Mucosa of descending colon (tissue), 3 donors: ENCODE data around the gene ELOB. TPM values are rescaled to one million over a fixed set of nuclear protein-coding genes. Genes with fewer than 3 reads are reported as not detected.

Source experiments
- ATAC-seq: fragments of 200-7000 bp; cut with Tn5 transposase; one replicate; pipeline ENCODE4 v1.9.1; 2020; ENCODE audit warnings: mild to moderate bottlenecking, moderate library complexity
- DNase-seq, 3 donors: peaks; one replicate each; pipeline ENCODE4 v3.0.0-alpha.2; 2020
- H3K36me3 ChIP-seq: fragments of 200-600 bp; one replicate; pipeline ENCODE4 v1.8.0; 2021; ENCODE audit warnings: low read depth, mild to moderate bottlenecking
- H3K4me1 ChIP-seq: fragments of 200-600 bp; one replicate; pipeline ENCODE4 v1.8.0; 2021; ENCODE audit warnings: low read depth, mild to moderate bottlenecking
- H3K4me3 ChIP-seq: fragments of 200-600 bp; one replicate; pipeline ENCODE4 v1.8.0; 2021; ENCODE audit warnings: mild to moderate bottlenecking
- H3K9me3 ChIP-seq: fragments of 200-600 bp; one replicate; pipeline ENCODE4 v1.8.0; 2021; ENCODE audit warnings: mild to moderate bottlenecking
- intact Hi-C, 2 donors: fragments of 100-400 bp; cut with DNase I in 1 of 2; cut with micrococcal nuclease in 1 of 2; formaldehyde crosslinking; loops; one replicate each; pipeline versions ENCODE4 v1.11.0 to v1.11.1; 2022; cut with DNase I, micrococcal nuclease
- total RNA-seq, 3 donors: library from RNA; stranded (reverse); fragmentation: NEBNext Ultra II Directional in 2 of 3; extraction: Animal tissue kit (Norgen Biotek cat#: 25700) in 2 of 3; gene quantifications; one replicate each; pipeline versions ENCODE4 v1.2.1 to v1.2.4, GENCODE V29; 2021 to 2023
- TF ChIP-seq, protein P1 (sequence below): fragments of 200-600 bp; IDR thresholded peaks from one replicate; pipeline ENCODE4 v1.8.0; 2022; ENCODE audit warnings: antibody characterized with exemption, mild to moderate bottlenecking
- donor health status: DM: no; HTN: no; CAD: no; lungs with moderate emphysema.
- donor health status: DM: no; HTN: no; CAD: no.
- donor health status: DM: no; HTN: yes; CAD: no.

ELOB gene
- total RNA-seq, 3 donors from 2014 or later: 231 to 296 (median 285) TPM

DNA sequence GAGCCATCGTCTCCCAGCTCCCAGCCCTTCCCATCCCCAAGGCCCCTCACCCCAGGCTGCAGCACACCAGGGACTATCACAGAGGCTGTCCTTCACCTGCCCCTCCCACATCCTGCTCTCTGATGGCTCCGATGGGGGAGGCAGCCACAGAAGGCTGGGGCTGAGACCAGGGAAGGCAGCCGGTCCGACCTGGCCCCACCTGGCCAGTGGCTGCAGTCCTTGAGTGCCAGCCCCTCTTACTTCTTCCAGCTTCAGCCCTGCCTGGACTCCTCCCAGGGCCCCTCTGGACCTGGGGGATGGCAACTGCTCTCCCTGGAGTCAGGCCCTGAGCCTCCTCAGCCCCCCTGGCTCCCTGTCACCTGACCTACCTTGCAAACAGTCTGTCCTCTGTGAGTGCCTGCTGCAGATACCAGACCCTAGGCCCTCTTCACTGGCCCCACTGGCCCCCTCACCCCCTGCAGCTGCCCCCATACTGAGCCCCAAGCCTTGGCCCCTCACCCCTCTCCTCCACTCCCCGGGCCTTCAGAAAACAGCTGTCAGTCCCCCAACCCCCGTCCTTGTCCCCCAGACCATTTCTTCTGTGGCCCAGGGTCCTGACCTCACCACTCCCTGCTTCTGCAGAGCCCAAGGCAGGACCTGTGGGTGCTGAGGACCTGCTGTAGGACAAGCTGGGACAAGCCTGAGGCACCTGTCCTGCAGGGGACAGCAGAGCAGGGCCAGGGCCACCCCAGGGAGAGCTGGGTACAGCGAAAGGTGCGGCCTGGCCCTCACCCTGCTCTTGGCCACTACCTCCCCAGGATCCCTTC is 37.3 kb downstream of the ELOB start:
- intact Hi-C loops: no loop called here
- Histone ChIP-seq H3K36me3 (no peaks in the 10 kb centered on the region), H3K4me1 (no peaks in the 10 kb centered on the region), H3K4me3 (no peak overlapping the region), H3K9me3 (no peaks in the 10 kb centered on the region)
- peak; percentile 18 for ATAC-seq
- no peak for DNase-seq
- TF ChIP-seq, protein P1, sequence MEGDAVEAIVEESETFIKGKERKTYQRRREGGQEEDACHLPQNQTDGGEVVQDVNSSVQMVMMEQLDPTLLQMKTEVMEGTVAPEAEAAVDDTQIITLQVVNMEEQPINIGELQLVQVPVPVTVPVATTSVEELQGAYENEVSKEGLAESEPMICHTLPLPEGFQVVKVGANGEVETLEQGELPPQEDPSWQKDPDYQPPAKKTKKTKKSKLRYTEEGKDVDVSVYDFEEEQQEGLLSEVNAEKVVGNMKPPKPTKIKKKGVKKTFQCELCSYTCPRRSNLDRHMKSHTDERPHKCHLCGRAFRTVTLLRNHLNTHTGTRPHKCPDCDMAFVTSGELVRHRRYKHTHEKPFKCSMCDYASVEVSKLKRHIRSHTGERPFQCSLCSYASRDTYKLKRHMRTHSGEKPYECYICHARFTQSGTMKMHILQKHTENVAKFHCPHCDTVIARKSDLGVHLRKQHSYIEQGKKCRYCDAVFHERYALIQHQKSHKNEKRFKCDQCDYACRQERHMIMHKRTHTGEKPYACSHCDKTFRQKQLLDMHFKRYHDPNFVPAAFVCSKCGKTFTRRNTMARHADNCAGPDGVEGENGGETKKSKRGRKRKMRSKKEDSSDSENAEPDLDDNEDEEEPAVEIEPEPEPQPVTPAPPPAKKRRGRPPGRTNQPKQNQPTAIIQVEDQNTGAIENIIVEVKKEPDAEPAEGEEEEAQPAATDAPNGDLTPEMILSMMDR: no peak

DNA sequence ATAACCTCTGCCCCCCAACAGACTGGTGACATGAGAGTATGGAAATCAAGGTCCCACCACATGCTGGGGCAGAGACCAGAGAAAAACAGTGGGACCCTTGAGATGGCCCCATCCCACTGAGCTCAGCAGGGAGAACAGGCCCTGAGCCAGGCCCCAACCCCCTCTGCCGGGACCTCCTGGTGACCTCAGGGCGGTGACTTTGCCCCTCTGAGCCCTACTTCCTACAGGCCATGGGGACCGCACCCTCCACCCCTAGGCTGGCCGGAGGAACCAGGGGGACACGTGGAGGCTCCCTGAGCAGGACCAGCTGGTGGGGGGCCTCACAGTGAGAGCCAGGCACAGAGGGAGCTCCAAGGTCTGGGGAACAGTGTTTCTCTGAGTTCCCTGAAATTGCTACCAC is 38.5 kb downstream of the ELOB start:
- intact Hi-C loops: no loop called here
- ATAC-seq: no peak

DNA sequence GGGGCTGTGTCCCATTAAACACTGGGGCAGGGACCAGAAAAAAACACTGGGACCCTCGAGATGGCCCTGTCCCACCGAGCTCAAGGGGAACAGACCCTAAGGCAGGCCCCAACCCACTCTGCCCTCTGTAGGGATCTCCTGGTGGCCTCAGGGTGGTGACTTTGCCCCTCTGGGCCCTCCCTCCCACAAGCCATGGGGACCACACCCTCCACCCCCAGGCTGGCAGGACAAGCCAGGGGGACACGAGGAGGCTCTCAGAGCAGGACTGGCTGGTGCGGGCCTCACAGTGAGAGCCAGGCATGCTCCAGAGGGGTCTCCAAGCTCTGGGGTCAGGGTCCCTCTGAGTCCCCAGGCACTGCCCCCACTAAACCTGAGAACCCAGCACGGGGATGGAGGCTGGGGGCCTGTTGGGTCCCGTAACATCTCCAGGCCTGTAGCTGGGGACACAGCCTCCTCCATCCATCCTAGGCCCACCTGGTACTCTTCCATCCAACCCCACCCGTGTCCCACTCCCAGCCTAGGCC is 39.1 kb downstream of the ELOB start:
- Histone ChIP-seq H3K36me3 (no peaks in the 10 kb centered on the region), H3K9me3 (no peaks in the 10 kb centered on the region), H3K4me3 (no peak overlapping the region), H3K4me1 (no peaks in the 10 kb centered on the region)
- ATAC-seq (no peak), DNase-seq (no peak)
- intact Hi-C loops: no loop called here
- TF ChIP-seq, protein P1: no peak

More for the DNA sequence above, 38.5 kb downstream of the ELOB start:
- DNase-seq: no peak
- TF ChIP-seq, protein P1: no peak
- Histone ChIP-seq H3K9me3 (no peaks in the 10 kb centered on the region), H3K36me3 (no peaks in the 10 kb centered on the region), H3K4me3 (no peak overlapping the region), H3K4me1 (no peaks in the 10 kb centered on the region)

DNA sequence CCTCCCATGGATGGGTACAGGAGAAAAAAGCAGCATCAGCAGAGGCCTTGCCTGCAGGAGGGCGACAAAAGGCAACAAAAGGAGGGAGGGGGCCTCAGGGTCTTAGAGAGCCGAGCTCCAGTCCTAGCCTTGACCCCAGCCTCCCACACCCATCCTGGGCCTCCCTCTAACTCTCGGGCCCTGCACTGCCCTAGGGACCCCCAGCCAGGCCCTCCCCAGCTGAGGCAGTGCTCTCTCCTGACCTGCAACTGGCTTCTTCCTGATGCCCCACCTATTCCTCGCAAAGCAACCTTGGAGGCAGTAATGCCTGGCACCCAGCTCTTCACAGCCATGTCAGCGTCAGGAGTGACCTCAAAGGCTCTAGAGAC is 39.9 kb downstream of the ELOB start:
- no peaks in the 10 kb centered on the region for H3K4me1 ChIP-seq
- no peak for ATAC-seq
- H3K9me3 ChIP-seq: no peaks in the 10 kb centered on the region
- TF ChIP-seq, protein P1: no peak
- intact Hi-C loops: no loop called here
- no peaks in the 10 kb centered on the region for H3K36me3 ChIP-seq
- DNase-seq: no peak
- no peak overlapping the region for H3K4me3 ChIP-seq

DNA sequence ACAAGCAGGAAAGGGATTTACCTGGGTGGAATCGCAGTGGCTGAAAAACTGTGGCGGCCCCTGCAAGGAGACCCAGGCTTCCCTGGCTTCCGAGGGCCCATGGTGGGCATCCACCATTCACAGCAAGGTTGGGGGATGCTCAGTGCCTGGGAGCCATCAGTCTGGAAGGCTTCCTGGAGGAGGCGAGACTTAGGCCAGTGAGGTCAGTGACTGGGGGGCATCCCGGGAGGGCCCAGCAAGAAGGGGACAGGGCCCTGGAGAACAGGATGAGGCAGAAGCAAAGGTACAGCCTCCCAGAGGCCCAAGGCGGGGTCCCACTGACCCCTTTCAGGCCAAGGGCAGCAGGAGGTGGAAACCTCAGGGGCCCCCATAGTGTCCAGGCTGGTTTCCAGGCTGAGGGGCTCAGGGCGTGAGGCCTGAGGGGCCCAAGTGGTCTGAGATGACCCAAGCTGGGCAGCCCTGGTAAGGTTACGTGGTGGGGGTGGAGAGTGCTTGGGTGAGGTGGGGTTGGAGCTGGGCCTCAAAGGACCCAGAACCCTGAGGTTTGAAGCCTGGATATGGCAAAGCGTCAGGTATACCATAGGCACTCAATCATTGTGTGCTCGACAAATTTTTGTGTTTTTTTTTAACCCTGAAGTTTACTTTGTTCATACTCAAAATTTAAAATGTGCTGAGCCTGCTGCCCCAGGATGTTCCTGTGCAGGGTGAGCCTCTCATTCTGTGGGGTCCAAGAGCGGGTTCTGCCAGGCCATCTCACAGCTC is 40.4 kb downstream of the ELOB start:
- H3K9me3 ChIP-seq: no peaks in the 10 kb centered on the region
- H3K36me3 ChIP-seq: no peaks in the 10 kb centered on the region
- H3K4me1 ChIP-seq: no peaks in the 10 kb centered on the region
- intact Hi-C loops: no loop called here
- no peak for ATAC-seq
- TF ChIP-seq, protein P1: no peak
- no peak for DNase-seq
- no peak overlapping the region for H3K4me3 ChIP-seq
